Measurements from ENCODE around the gene TTC38. TPM values are rescaled to one million over a fixed set of nuclear protein-coding genes. Genes with fewer than 3 reads are reported as not detected.
A peak's percentile ranks its signal among the peaks of the same experiment; 100 is the strongest.

The TTC38 gene
- total and polyA plus RNA-seq, 12 donors = 24.0 to 111 (median 39.7) TPM

DNA sequence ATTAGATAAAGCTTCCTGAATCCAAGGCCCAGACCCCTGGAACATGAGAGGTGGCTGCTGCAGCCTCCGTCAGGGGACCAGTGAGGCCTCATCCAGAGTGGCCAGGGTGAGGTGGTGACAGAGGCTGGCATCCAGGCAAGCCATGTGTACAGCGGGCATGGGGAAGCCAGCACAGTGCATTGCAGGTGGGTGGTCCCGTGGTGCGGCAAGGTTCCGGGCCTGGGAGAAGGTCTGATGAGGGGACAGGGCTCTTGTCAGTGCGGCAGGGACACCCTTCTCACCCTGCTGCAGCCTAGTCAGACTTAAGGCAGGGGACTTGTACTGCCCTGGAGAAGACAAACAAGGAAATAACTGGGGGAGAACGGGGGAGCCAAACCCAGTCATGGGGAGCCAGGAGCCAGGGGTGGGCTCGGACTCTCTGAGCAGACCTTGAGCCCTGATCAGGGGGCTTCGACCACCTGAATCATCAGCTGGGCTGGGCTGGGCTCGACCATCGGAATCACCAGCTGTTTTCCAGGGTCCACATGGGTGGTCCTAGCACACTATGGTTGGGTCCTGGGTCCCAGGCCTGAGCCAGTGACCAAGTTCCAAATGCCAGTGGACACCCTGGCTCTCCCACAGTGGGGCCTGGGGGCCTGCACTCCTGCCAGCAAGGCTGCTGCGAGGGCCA is 5.1 kb downstream of the TTC38 start:
- TF ChIP-seq POLR2A (IDR thresholded peaks at IDR 0.05) = no peak
- TF ChIP-seq, protein P1, sequence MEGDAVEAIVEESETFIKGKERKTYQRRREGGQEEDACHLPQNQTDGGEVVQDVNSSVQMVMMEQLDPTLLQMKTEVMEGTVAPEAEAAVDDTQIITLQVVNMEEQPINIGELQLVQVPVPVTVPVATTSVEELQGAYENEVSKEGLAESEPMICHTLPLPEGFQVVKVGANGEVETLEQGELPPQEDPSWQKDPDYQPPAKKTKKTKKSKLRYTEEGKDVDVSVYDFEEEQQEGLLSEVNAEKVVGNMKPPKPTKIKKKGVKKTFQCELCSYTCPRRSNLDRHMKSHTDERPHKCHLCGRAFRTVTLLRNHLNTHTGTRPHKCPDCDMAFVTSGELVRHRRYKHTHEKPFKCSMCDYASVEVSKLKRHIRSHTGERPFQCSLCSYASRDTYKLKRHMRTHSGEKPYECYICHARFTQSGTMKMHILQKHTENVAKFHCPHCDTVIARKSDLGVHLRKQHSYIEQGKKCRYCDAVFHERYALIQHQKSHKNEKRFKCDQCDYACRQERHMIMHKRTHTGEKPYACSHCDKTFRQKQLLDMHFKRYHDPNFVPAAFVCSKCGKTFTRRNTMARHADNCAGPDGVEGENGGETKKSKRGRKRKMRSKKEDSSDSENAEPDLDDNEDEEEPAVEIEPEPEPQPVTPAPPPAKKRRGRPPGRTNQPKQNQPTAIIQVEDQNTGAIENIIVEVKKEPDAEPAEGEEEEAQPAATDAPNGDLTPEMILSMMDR (IDR thresholded peaks at IDR 0.05) = no peak
- no peak overlapping the region for H3K4me3 ChIP-seq
- DNase-seq = peak in 1 of 7 donors; percentile 13
- intact Hi-C loops (cut with DNase I) = no loop called here
- no peaks in the 10 kb centered on the region for H3K27me3 ChIP-seq
- peaks cover 0 to 58% of the 10 kb centered on the region in 2 donors for H3K36me3 ChIP-seq (replicated peaks in 1 of 2)
- H3K9me3 ChIP-seq (replicated peaks in 1 of 3) = no peaks in the 10 kb centered on the region
- 83 to 94% (median 92%) methylated on average over 5 to 12 of the region's 12 CpGs for WGBS, 4 donors
- H3K27ac ChIP-seq = no peak overlapping the region
- peaks cover 6 to 16% of the 10 kb centered on the region in 2 donors for H3K4me1 ChIP-seq (replicated peaks in 1 of 2)

DNA sequence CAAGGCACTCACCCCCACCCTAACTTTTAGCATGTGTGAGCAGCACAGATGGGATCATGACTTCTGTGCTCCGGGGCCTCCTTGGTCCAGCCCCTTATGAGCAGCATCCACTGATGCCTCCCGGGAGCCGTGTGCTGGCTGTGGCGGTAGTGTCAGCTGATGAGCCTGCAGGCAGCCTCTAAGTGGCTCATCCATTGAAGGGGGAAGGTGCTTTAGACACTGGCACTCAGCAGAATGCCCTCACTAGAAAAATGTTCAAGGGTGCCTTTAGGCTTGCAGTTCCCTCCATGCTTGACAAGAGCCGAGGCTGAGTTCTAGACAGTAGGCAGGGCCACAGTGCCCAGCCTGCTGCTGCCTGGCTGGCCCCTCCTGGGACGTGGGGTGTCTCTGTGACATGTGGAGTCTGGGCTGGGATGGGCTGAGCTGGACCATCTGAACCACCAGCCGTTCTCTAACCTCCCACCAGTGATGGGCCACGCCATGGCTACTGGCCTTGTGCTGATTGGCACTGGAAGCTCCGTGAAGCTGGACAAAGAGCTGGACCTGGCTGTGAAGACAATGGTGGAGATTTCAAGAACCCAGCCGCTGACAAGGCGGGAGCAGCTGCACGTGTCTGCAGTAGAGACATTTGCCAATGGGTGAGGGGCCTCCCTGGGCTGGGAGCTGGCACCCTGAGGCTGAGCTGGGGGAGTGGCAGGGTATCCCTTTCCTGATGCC is 5.8 kb downstream of the TTC38 start:
- WGBS, 4 donors = 82 to 93% (median 91%) methylated on average over 3 to 12 of the region's 12 CpGs
- Histone ChIP-seq H3K27ac (no peak overlapping the region), H3K9me3 (replicated peaks in 1 of 3) (no peaks in the 10 kb centered on the region), H3K4me3 (no peak overlapping the region), H3K27me3 (no peaks in the 10 kb centered on the region), H3K4me1 (replicated peaks in 1 of 2) (peaks cover 6 to 11% of the 10 kb centered on the region in 2 donors), H3K36me3 (replicated peaks in 1 of 2) (peaks cover 0 to 65% of the 10 kb centered on the region in 2 donors)
- TF ChIP-seq POLR2A (IDR thresholded peaks at IDR 0.05) = no peak
- TF ChIP-seq, protein P1 (IDR thresholded peaks at IDR 0.05) = no peak
- intact Hi-C loops (cut with DNase I) = no loop called here
- peak in 1 of 7 donors; percentile 14 for DNase-seq

DNA sequence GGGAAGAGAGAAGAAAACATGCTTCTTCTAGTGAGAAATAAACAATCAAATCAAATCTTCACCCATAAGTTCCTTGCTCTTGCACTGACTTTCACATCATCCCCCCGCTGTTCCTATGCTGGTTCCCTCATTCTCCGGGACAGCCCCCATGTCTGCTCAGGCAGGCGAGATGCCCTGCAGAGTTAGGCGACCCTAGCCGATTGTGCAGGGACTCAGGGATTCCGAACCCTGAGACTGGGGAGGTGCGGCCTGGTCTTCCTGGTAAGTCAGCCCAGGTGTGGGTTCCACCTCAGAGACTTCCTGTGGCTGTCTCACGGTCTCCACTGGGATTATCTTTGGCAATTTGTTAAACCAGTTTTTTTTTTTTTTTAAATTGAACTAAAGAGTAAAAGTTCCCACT is 6.6 kb downstream of the TTC38 start:
- peaks cover 0 to 73% of the 10 kb centered on the region in 2 donors for H3K36me3 ChIP-seq (replicated peaks in 1 of 2)
- no peak overlapping the region for H3K4me3 ChIP-seq
- H3K9me3 ChIP-seq (replicated peaks in 1 of 3) = no peaks in the 10 kb centered on the region
- H3K27me3 ChIP-seq = no peaks in the 10 kb centered on the region
- peak in 1 of 7 donors; percentile 9 for DNase-seq
- no peak overlapping the region for H3K27ac ChIP-seq
- peaks cover 1 to 3% of the 10 kb centered on the region in 2 donors for H3K4me1 ChIP-seq (replicated peaks in 1 of 2)
- TF ChIP-seq, protein P1 (IDR thresholded peaks at IDR 0.05) = no peak
- TF ChIP-seq POLR2A (IDR thresholded peaks at IDR 0.05) = no peak
- 93 to 98% (median 96%) methylated on average over 8 of the region's 8 CpGs for WGBS, 4 donors
- intact Hi-C loops (cut with DNase I) = no loop called here

DNA sequence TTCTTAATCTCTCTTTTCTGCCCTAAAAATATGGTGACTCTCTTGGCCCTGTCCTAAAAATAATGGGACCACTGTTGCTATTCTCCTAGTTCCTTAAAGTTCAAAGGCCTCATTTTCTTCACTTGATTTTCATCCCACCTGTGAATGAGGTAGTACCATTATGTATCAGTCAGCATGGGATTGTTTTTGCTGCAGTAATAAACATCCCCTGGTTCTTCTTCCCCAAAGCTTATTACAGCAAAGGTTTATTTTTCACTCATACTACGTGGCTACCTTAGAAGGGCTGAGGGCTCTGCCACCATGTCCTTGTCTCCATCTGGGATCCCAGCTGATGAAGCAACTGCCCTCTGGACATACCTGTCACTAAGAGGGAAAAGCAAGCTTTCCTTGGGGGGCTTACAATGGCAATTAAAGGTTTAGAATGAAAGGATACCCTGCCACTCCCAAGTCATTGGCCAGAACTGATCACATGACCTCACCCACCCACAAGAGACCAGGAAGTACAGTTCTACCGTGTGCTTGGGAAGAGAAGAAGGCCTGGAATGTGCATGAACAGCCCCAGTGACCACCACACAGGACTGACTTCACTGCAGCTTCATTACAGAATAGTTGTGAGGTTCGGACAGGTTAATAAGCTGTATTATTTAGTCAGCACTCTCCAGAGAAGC is 7.8 kb downstream of the TTC38 start:
- 71 to 81% (median 77%) methylated on average over 3 of the region's 3 CpGs for WGBS, 4 donors
- Histone ChIP-seq H3K4me3 (no peak overlapping the region), H3K4me1 (replicated peaks in 1 of 2) (no peaks in the 10 kb centered on the region), H3K36me3 (replicated peaks in 1 of 2) (peaks cover 0 to 85% of the 10 kb centered on the region in 2 donors), H3K9me3 (replicated peaks in 1 of 3) (no peaks in the 10 kb centered on the region), H3K27ac (no peak overlapping the region), H3K27me3 (no peaks in the 10 kb centered on the region)
- DNase-seq = no peak
- intact Hi-C loops (cut with DNase I) = no loop called here
- TF ChIP-seq, protein P1 (IDR thresholded peaks at IDR 0.05) = no peak
- TF ChIP-seq POLR2A (IDR thresholded peaks at IDR 0.05) = no peak
